DMS 273 (cell line): ENCODE data around the gene ZNF273.
"Not testable (repeated sequence)": the region's sequence is repeated elsewhere in the genome, so short reads cannot be mapped to it uniquely, and the experiment has no call there.

ENCODE experiments used
- DNase-seq: peaks from one replicate; lab custom pipeline; 2025; ENCODE audit not compliant: unreplicated experiment; lab: John Stamatoyannopoulos, UW

The ZNF273 gene

DNA sequence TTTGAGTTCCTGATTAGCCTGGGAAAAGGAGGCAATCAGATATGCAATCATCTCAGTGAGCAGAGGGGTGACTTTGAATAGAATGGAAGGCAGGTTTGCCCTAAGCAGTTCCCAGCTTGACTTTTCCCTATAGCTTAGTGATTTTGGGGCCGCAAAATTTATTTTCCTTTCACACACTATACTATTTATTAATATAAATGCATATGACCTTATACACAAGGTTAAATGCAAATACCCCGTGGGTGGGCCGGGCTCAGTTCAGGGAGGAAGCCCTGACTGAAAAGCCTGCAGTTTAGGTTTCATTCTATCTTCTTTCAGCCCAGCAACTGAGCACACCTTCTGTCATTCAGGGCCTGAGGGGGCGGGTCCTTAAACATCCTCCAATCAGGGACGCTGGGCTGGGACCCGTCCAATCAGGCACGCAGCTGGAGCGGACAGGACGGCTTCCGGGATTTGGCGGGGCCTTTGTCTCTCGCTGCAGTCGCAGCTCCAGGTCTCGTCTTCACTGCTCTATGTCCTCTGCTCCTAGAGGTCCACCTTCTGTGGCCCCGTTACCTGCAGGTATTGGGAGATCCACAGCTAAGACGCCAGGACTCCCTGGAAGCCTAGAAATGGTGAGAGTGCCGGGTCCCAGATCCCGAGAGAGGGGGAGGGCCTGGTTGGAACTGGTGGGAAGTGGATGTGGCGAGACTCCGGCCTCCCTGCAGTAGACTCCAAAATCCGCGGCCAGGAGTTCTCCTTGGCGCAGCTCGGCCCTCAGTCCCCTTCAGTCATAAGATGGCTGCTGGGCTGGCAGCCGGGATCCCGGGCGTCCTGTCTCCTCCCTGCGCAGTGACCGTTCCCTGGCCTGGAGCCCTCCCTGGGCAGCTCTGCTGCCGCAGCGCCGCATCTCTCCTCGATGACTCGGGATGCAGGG is at the start of gene ZNF273:
TSS of gene ZNF273 (plus strand) at position 468 of the 916 bp plus-strand sequence. CDS start at position 513, 45 bp downstream.
- peak; percentile 99 for DNase-seq

DNA sequence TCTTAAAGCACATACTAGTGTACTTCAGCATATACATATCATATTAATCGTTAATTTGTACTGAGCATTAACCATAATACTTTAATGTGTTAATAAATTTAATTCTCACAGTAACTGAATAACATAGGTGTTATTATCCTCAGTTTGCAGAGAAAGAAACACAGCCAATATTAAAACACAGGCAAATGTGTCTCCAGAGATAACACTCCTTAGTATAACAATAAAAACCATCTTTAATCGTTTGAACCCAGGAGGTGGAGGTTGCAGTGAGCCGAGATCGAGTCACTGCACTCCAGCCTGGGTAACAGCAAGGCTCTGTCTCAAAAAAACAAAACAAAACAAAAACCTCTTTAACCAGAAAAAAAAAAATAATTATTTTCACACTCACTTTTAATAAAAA is 49.4 kb upstream of the ZNF273 start:
- no peak for DNase-seq

DNA sequence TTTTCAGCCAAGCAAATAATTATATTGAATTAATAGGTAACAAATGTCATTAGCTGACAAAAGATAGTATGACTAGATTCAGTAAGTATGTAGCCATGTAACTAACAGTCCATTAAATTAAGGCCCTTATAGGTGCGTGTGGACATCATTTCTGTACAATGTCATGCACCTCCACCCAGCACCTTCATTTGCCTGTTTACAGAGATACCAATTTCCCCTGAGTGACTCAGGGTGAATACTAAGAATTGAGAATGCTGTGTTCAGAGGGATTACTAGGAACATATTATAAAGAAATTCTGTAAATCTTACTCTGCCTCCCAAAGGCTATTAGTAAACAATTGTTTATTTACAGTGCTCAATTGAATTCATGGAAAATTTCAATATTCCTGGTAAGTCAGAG is 48.1 kb upstream of the ZNF273 start:
- DNase-seq, result no peak

DNA sequence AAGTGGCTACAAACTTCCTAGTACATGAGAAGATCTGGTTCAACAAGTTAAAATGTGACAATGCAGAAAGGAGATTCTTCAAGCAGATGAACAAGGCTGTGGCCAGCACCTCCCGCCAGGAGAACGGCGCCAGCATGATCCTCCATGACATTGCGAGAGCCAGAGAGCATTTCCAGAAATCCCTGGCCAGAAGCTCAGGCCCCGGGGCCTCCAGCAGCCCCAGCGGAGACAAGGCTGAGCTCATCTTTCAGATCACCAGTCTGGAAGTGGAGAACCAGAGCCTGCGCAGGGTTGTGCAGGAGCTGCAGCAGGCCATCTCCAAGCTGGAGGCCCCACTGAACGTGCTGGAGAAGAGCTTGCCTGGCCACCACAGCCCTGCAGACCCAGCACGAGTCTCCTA is 40.1 kb upstream of the ZNF273 start:
- no peak for DNase-seq

DNA sequence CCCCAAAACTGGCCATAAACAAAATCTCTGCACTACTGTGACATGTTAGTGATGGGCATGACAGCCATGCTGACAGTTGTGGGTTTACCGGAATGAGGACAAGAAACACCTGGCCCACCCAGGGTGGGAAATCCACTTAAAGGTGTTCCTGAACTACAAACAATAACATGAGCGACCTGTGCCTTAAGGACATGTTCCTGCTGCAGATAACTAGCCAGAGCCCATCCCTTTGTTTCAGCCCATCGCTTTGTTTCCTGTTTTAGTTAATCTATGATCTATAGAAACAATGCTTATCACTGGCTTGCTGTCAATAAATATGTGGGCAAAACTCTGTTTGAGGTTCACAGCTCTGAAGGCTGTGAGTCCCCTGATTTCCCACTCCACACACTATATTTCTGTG is 39.5 kb upstream of the ZNF273 start:
- not testable (repeated sequence) for DNase-seq

DNA sequence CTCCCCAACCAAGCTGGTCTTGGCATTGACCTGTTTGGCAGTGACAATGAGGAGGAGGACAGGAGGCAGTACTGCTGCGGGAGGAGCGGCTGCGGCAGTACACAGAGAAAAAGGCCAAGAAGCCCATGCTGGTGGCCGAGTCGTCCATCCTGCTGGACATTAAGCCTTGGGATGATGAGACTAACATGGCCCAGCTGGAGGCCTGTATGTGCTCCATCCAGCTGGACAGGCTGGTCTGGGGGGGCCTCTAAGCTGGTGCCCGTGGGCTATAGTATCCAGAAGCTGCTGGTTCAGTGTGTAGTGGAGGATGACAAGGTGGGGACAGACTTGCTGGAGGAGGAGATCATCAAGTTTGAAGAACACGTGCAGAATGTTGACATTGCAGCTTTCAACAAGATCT is 39.1 kb upstream of the ZNF273 start:
- DNase-seq, result no peak

DNA sequence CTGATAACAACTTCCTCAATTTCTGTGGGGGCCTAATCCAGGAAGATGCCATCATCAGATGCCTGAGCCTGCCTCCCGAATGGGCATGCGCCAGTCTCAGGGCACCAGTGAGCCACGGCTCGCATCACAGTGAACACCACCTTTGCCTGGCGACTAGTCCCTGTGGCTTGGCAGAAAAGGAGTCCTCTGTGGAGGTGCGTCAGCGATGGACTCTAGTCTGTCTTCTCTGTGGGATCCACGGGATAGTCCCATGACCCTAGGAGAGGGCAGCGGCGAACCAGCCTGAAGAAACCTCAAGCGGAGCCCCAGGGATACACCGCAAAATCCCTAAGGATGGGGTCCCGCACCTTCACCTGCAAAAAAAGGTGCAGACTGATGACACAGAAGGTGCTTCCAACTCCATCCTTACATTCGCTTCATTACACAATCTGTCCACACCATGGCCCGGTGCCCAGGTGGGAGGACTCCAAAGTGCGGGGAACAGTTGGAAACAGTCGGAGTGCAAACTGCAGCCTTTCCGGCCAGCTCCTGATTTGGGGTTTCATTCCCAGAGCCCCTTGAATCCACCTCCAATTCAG is 35.1 kb upstream of the ZNF273 start:
- DNase-seq, result no peak

DNA sequence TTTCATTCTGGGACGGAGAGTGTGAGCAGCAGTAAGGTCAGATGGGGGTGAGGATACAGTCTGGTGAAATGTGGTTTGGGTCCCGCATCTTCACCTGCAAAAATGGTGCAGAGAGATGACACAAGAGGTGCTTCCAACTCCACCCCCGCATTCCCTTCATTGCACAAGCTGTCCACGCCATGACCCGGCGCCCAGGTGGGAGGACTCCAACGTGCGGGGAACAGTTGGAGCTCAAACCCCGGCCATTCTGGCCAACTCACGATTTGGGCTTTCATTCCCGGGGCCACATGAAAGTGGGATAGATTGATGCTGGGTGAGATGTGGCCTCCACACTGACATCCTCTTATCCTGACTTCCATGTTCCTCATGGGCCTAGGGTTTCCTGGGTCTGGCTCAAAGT is 34.6 kb upstream of the ZNF273 start:
- DNase-seq, result no peak

DNA sequence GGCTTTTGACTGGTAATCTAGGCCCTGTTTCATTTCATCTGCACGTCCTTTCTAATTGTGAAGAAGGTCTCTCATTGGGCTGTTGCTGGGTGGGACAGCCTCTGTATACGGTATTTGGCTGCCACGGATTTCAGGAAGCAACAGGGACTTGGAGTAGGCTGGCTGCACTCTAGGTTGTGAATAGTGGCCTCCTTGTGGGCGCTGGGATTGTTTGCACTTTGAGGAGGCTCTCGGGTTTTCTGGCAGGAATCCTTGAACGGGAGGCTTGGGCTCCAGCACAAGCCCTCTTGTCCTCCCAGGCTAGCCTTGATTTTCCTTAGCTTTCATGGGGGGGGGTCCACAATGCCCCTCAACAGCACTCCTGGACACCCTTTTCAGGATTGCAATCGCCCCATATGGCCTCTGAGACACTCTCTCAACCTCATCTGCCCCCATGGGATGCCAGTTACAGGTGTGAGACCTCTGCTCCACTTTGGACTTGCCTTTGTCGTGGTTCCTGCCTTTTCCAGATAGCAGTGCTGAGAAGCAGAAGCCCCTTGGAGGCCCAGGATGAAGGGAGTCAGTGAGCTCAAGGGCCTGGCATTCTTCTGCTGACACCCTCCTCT is 33.9 kb upstream of the ZNF273 start:
- no peak for DNase-seq

DNA sequence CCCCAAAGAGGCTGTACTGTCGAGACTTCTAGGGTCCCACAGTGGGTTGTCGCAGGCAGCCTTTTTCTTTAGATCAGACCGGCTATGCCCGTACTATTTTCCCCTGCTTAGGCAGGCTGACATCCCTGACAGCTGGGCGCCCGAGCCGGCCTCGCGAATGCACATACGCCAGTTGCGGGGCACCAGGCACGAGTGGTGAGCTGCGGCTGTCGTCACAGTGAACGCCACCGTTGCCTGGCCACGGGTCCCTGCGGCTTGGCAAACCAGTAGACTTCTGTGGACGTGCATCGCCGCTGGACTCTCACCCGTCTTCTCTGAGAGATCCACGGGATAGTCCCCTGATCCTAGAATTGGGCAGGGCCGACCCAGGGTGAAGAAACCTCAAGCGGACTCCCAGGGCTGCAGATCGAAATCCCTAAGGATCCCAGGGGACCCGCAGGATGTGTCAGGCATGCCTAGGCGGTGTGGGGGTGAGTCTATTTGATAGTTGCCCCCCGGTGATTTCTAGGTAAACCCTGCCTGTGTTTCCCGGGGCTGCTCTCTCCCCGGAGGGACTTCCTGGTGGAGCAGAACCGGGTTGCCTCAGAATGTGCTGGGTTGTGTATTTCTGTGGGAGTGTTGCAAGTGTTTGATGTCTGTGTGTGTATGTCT is 33.0 kb upstream of the ZNF273 start:
- DNase-seq, result no peak

DNA sequence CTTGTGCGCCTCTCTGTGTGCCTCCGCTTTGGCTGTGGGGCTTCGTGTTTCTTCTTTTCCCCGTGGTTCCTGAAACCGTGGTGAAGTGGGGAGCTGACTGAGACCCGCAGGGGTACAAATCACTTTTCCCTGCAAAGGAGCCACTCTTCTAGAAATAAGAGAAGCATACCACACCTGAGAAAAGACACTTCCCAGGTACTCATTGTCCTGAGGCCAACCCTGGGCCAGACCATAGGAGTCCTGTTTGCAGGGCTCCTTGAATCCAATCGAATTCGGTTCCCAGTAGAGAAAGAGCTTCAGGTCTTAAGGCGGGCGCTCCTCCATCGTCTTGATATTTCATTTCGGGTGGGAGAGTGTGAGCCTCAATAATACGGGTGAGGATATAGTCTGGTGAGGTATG is 32.4 kb upstream of the ZNF273 start:
- no peak for DNase-seq

DNA sequence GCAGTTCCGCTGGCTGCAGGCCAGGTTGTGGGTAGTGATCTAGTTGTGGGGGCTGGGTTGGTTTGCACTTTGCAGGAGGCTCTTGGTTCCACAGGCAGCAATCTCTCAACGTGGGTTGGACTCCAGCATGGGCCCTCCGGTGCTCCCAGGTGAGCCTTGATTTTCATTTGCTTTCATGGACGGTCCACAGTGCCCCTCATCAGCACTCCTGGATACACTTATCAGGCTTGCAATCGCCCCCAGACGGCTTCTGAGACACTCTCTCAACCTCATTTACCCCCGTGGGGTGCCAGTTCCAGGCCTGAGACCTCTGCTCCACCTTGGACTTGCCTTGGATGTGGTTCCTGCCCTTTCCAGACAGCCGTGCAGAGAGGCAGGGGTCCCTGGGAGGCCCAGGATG is 31.3 kb upstream of the ZNF273 start:
- no peak for DNase-seq

DNA sequence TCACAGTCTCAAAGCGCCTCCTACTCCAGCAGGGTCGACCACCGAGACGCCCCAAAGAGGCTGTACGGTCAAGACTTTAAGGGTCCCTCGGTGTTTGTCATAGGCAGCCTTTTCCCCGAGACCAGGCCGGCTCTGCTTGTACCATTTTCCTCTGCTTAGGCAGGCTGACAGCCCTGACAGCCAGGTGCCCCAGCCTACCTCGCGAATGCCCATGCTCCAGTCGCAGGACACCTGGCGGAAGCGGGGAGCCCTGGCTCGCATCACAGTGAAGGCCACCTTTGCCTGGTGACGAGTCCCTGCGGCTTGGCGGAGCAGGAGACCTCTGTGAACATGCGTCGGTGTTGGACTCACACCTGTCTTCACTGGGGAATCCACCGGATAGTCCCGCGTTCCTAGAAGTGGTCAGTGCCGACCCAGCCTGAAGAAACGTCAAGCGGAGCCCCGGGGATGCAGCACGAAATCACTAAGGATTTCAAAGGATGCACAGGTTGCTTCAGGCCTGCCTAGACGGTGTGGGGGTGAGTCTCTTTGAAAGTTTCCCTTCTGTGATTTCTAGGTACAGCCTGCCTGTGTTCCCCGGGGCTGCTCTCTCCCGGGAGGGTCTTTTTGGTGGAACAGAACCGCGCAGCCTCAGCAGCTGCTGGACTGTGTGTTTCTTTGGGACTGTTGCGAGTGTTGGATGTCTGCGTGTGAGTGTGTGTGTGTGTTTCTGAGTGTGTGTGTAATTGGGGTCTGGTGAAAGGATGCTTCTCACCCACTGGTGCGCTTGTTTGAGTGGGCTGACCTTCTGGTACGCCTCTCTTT is 30.5 kb upstream of the ZNF273 start:
- no peak for DNase-seq

DNA sequence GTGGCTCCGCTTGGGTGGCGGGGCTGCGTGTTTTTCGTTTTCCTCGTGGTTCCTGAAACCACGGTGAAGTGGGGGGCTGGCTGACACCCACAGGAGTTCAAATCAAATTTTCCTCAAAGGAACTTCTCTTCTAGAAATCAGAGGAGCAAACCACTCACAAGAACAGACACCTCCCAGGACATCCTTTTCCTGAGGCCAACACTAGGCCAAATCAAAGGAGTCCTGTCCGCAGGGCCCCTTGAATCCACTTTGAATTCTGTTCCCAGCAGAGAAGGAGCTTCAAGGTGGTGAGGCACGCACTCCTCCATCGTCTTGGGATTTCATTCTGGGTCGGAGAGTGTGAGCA is 29.9 kb upstream of the ZNF273 start:
- DNase-seq, result no peak

DNA sequence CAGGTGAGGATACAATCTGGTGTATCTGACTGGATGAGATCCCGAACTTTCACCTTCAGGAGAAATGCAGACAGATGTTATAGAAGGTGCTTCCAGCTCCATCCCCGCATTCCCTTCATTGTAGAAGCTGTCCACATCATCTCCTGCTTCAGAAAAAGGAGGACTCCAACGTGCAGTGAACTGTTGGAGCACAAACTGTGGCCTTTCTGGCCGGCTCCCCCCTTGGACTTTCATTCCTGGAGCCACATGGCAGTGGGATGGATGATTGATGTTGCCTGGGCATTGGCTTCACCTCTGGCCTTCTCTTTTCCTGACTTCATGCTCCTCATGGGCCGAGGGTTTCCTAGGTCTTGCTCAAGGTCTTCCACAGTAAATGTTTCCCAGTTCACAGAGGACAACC is 29.6 kb upstream of the ZNF273 start:
- DNase-seq, result no peak

DNA sequence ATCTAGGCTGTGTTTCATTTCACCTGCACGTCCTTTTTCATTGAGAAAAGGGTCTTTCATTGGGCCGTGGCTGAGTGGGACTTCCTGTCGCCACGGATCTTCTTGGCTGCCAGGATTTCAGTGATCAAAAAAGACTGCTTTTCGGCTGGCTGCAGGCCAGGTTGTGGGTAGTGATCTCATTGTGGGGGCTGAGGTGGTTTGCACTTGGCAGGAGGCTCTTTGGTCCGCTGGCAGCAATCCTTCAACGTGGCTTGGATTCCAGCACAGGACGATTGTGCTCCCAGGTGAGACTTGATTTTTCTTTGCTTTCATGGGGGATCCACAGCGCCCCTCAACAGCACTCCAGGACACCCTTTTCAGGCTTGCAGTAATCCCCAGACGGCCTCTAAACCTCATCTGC is 29.0 kb upstream of the ZNF273 start:
- DNase-seq, result no peak

DNA sequence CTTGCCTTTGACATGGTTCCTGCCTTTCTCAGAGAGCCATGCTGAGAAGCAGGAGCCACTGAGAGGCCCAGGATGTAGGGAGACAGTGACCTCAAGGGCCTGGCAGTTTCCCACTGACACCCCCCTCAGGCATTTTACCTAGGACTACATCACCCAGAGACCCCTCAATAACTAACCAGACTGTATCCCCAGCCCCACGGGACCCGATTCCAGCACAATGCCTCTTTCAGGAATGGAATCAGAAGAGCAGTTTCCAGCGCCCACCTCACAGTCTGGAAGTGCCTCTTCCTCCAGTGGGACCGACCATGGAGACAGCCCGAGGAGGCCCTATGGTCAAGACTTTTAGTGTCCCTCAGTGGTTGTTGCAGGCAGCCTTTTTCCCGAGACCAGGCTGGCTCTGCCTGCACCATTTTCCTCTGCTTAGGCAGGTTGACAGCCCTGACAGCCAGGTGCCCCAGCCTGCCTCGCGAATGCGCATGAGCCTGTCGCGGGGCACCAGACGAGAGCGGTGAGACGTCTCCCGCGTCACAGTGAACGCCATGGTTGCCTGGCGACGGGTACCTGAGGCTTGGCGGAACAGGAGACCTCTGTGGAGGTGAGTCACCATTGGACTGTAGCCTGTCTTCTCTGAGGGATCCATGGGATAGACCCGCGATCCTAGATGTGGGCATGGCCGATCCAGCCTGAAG is 28.4 kb upstream of the ZNF273 start:
- DNase-seq, result no peak

DNA sequence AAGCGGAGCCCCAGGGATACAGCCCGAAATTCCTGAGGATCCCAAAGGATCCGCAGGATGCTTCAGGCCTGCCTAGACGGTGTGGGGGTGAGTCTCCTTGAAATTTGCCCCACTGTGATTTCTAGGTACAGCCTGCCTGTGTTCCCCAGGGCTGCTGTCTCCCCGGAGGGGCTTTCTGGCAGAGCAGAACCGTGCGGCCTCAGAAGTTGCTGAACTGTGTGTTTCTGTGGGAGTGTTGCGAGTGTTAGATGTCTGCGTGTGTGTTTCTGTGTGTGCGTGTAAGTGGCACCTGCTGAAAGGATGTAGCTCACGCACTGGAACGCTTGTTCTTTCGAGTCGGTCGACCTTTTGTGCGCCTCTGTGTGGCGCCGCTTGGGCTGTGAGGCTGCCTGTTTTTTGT is 27.8 kb upstream of the ZNF273 start:
- no peak for DNase-seq

DNA sequence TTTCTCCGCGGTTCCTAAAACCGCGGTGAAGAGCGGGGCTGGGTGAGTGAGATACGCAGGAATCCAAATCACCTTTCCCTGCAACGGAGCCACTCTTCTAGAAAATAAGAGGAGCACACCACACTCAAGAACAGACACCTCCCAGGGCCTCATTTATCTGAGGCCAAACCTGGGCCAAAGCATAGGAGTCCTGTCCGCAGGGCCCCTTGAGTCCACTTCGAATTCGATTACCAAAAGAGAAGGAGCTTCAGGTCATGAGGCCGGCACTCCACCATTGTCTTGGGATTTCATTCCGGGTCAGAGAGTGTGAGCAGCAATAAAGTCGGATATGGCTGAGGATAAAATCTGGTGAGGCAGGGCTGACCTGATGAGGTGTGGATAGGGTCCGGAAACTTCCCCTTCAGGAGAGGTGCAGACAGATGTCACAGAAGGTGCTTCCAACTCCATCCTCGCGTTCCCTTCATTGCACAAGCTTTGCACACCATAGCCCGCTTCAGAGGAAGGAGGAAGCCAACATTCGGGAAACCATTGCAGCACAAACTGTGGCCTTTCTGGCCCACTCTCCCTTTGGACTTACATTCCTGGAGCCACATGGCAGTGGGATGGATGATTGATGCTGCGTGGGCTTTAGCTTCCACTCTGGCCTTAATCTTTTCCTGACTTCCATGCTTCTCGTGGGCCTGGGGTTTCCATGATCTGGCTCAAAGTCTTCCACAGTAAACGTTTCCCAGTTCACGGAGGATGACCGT is 27.2 kb upstream of the ZNF273 start:
- DNase-seq, result no peak
